Astrocyte (in vitro differentiated cells and primary cell): ENCODE data around the gene CORO2B. TPM values are rescaled to one million over a fixed set of nuclear protein-coding genes. Genes with fewer than 3 reads are reported as not detected.

Source experiments
- DNase-seq: peaks from one replicate; pipeline ENCODE4 v3.0.0-alpha.2; 2010; ENCODE audit warnings: low read depth
- FAIRE-seq: peaks from 2 replicates; lab custom pipeline; 2011; peaks lifted over from hg19 to GRCh38; lab: Jason Lieb, UNC
- H2AFZ ChIP-seq: 2 replicates; pipeline ENCODE4 v1.6.0; 2012; ENCODE audit warnings: low read depth, low read length, inconsistent platforms
- H3K27ac ChIP-seq: 2 replicates; pipeline ENCODE4 v1.5.1; 2011; ENCODE audit warnings: low read depth, low read length, inconsistent platforms
- H3K27me3 ChIP-seq: 2 replicates; pipeline ENCODE4 v1.6.0; 2011; ENCODE audit warnings: low read length, inconsistent platforms; ENCODE audit not compliant: insufficient read depth
- H3K36me3 ChIP-seq: 2 replicates; pipeline ENCODE4 v1.5.1; 2011; ENCODE audit warnings: low read length, inconsistent platforms; ENCODE audit not compliant: insufficient read depth
- H3K4me1 ChIP-seq: 2 replicates; pipeline ENCODE4 v1.5.1; 2011; ENCODE audit warnings: low read length, inconsistent platforms; ENCODE audit not compliant: insufficient read depth
- H3K4me2 ChIP-seq: 2 replicates; pipeline ENCODE4 v1.6.0; 2012; ENCODE audit warnings: low read length, inconsistent platforms
- H3K4me3 ChIP-seq: 2 replicates; pipeline ENCODE4 v1.5.1; 2011; ENCODE audit warnings: low read depth, mild to moderate bottlenecking, low read length, inconsistent platforms; ENCODE audit not compliant: insufficient read depth
- H3K79me2 ChIP-seq: 2 replicates; pipeline ENCODE4 v1.6.0; 2012; ENCODE audit warnings: mild to moderate bottlenecking, low read length, inconsistent platforms; ENCODE audit not compliant: insufficient read depth
- H3K9ac ChIP-seq: 2 replicates; pipeline ENCODE4 v1.6.0; 2012; ENCODE audit warnings: mild to moderate bottlenecking, low read length, inconsistent platforms
- H3K9me3 ChIP-seq: 2 replicates; pipeline ENCODE4 v1.5.1; 2012; ENCODE audit warnings: low read depth, mild to moderate bottlenecking, low read length, inconsistent platforms; ENCODE audit not compliant: insufficient read depth
- H4K20me1 ChIP-seq: 2 replicates; pipeline ENCODE4 v1.6.0; 2012; ENCODE audit warnings: low read length, inconsistent platforms; ENCODE audit not compliant: insufficient read depth
- H3K27ac Mint-ChIP-seq: one replicate; pipeline ENCODE4 v1.8.0; 2021; ENCODE audit warnings: mild to moderate bottlenecking, mixed read lengths; ENCODE audit not compliant: unreplicated experiment
- H3K27me3 Mint-ChIP-seq: one replicate; pipeline ENCODE4 v1.8.0; 2021; ENCODE audit warnings: low read depth, mixed read lengths; ENCODE audit not compliant: unreplicated experiment
- H3K36me3 Mint-ChIP-seq: one replicate; pipeline ENCODE4 v1.8.0; 2021; ENCODE audit warnings: low read depth, mixed read lengths; ENCODE audit not compliant: unreplicated experiment
- H3K4me1 Mint-ChIP-seq: one replicate; pipeline ENCODE4 v1.8.0; 2021; ENCODE audit warnings: low read depth, mixed read lengths; ENCODE audit not compliant: unreplicated experiment
- H3K4me3 Mint-ChIP-seq: one replicate; pipeline ENCODE4 v1.8.0; 2021; ENCODE audit warnings: mild to moderate bottlenecking, moderate library complexity, mixed read lengths; ENCODE audit not compliant: unreplicated experiment
- H3K9me3 Mint-ChIP-seq: one replicate; pipeline ENCODE4 v1.8.0; 2021; ENCODE audit warnings: mild to moderate bottlenecking, mixed read lengths; ENCODE audit not compliant: unreplicated experiment
- EZH2 ChIP-seq: IDR thresholded peaks from 2 replicates; pipeline ENCODE4 v1.6.1; 2012; ENCODE audit warnings: mild to moderate bottlenecking, low read length, inconsistent platforms; ENCODE audit not compliant: insufficient read depth
- total RNA-seq: library from RNA; stranded (reverse); gene quantifications from 2 replicates; pipeline ENCODE4 v1.2.1, GENCODE V29; 2021
- TF ChIP-seq, protein P1 (sequence below): IDR thresholded peaks from 2 replicates; pipeline ENCODE4 v1.5.1; 2011; ENCODE audit warnings: low read depth, mild to moderate bottlenecking, inconsistent platforms, low read length, moderate library complexity; ENCODE audit not compliant: insufficient read depth

CORO2B gene
- total RNA-seq, 1 donor from 2014 or later = 7.4 TPM

DNA sequence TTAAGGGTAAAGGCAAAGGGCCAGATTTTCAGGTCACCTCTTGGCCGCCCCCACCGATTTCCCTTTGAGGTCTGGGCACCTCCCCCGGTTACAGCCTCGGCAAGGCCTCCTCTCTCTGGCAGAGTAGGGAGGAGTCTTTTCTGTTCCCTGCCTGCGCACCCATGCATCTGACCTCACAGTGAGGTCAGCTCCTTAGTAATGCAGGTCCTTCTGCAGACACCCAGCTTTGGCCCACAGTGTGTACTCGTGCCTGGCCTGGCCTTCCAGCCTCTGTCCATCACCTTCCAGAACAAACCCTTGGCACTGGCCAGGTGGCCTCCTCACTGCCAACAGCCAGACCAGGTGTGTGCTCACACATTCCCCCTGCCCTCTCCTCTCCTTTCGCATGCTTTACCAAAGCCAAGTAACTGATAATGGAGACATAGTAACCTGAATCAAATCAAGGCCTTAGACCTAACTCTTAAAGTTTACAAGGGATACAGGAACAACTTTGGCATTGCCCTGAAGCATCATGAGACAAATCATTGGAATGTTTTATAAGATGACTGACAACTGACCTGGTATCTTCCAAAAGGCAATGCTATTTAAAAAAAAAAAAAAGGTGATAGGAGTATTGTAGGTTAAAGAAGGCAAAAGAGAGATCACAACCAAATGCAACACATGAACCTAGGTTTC lies 61.3 kb downstream of the CORO2B start:
- Mint-ChIP-seq H3K27me3 (no peaks in the 10 kb centered on the region), H3K4me3 (no peak overlapping the region), H3K9me3 (peaks cover 1% of the 10 kb centered on the region), H3K36me3 (peaks cover 4% of the 10 kb centered on the region), H3K4me1 (peaks cover 43% of the 10 kb centered on the region), H3K27ac (peak overlapping the region; percentile 85)
- H3K79me2 ChIP-seq = peaks cover 44% of the 10 kb centered on the region
- no peaks in the 10 kb centered on the region for H3K36me3 ChIP-seq
- H3K27me3 ChIP-seq = no peaks in the 10 kb centered on the region
- H2AFZ ChIP-seq = no peak overlapping the region
- peak overlapping the region; percentile 56 for H3K4me2 ChIP-seq
- DNase-seq (no peak), FAIRE-seq (no peak)
- no peak overlapping the region for H3K9ac ChIP-seq
- no peak overlapping the region for H3K27ac ChIP-seq
- H4K20me1 ChIP-seq = no peaks in the 10 kb centered on the region
- H3K4me3 ChIP-seq = no peak overlapping the region
- H3K9me3 ChIP-seq = no peaks in the 10 kb centered on the region
- H3K4me1 ChIP-seq = peaks cover 66% of the 10 kb centered on the region
- TF ChIP-seq, protein P1, sequence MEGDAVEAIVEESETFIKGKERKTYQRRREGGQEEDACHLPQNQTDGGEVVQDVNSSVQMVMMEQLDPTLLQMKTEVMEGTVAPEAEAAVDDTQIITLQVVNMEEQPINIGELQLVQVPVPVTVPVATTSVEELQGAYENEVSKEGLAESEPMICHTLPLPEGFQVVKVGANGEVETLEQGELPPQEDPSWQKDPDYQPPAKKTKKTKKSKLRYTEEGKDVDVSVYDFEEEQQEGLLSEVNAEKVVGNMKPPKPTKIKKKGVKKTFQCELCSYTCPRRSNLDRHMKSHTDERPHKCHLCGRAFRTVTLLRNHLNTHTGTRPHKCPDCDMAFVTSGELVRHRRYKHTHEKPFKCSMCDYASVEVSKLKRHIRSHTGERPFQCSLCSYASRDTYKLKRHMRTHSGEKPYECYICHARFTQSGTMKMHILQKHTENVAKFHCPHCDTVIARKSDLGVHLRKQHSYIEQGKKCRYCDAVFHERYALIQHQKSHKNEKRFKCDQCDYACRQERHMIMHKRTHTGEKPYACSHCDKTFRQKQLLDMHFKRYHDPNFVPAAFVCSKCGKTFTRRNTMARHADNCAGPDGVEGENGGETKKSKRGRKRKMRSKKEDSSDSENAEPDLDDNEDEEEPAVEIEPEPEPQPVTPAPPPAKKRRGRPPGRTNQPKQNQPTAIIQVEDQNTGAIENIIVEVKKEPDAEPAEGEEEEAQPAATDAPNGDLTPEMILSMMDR = no peak
- TF ChIP-seq EZH2 = no peak

DNA sequence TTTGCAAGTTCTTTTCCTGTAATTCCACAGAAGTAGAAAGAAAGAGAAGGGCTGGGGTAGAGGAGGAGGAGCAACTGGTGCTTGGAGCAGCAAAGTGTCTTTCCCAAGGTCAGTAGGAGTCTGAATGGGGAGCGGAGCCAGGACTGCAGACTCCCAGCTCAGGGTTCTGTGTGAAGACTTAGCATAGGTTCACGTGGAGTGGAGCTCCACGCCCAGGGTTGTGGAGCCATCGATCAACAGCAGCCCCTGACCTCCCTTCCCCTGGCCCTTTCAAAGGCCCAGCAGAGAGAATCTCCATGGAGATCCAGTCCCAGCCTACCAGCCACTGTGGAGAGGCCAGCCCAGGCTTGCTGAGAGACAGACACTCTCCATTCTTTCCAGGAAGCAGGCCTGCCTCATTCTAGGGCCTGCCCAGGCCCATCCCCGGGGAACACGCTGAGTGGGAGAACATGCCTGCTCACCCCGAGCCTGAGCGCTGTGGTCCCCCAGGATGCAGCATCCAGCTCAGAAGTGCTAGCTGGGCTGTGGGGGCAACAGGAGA lies 62.1 kb downstream of the CORO2B start:
- peaks cover 43% of the 10 kb centered on the region for H3K4me1 Mint-ChIP-seq

More for the DNA sequence above, 62.1 kb downstream of the CORO2B start:
- Mint-ChIP-seq H3K36me3 (peaks cover 4% of the 10 kb centered on the region), H3K4me3 (no peak overlapping the region), H3K9me3 (peaks cover 1% of the 10 kb centered on the region), H3K27me3 (no peaks in the 10 kb centered on the region), H3K27ac (peak overlapping the region; percentile 51)
- H4K20me1 ChIP-seq = no peaks in the 10 kb centered on the region
- peak overlapping the region; percentile 9 for H2AFZ ChIP-seq
- H3K79me2 ChIP-seq = peaks cover 37% of the 10 kb centered on the region
- H3K9ac ChIP-seq = peak overlapping the region; percentile 13
- no peaks in the 10 kb centered on the region for H3K27me3 ChIP-seq
- peak overlapping the region; percentile 11 for H3K27ac ChIP-seq
- H3K4me1 ChIP-seq = peaks cover 66% of the 10 kb centered on the region
- FAIRE-seq (no peak), DNase-seq (no peak)
- H3K4me3 ChIP-seq = no peak overlapping the region
- H3K9me3 ChIP-seq = no peaks in the 10 kb centered on the region
- H3K36me3 ChIP-seq = peaks cover 2% of the 10 kb centered on the region
- TF ChIP-seq, protein P1 = no peak
- no peak for TF ChIP-seq EZH2
- H3K4me2 ChIP-seq = peak overlapping the region; percentile 56
